ENCODE data around the gene MLLT11.

The MLLT11 gene

DNA sequence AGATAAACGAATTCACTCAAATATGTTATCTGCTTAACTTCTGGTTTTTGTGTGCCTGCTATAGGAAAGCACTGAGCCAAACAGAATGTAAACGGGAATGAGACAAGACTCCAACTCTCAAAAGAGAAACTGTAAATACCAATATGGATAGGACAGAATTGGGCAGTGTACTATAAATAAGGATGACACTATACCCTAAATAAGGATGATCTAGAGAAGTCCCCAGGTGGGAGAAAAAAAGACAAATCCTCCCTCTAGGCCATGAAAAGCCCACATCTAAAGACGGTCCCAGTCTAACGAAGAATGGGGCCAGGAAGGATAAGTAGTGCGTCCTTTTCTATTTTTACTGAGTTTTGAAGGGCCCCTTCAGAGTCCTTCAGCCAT lies 8.9 kb downstream of the MLLT11 start:
- Histone ChIP-seq H3K36me3 (ENCODE audit: low read length) (no peaks in the 10 kb centered on the region), H3K27ac (ENCODE audit: low read depth, low read length) (peak overlapping the region; percentile 28; the same call in 1 of the 2 replicates), H4K20me1 (ENCODE audit: low read depth, low read length) (no peaks in the 10 kb centered on the region), H3K9me3 (ENCODE audit: insufficient read depth, low read length) (no peaks in the 10 kb centered on the region), H3K27me3 (ENCODE audit: low read length) (no peaks in the 10 kb centered on the region), H3K4me3 (ENCODE audit: insufficient read depth, low read length, poor library complexity, severe bottlenecking) (no peak overlapping the region), H3K79me2 (ENCODE audit: insufficient read depth, low read length) (peaks cover 5% of the 10 kb centered on the region; the same call in 1 of the 2 replicates), H3K9me2 (replicated peaks; ENCODE audit: insufficient read depth, low read length) (no peaks in the 10 kb centered on the region), H3K9ac (ENCODE audit: low read length) (no peak overlapping the region), H3F3A (ENCODE audit: insufficient read depth) (peaks cover 51% of the 10 kb centered on the region), H2AFZ (ENCODE audit: low read depth, low read length, severe bottlenecking) (no peak overlapping the region), H3K4me2 (ENCODE audit: low read depth, low read length, poor library complexity, severe bottlenecking) (peak overlapping the region; percentile 76)
- no peak for TF ChIP-seq EZH2phosphoT487 (conservative IDR thresholded peaks at IDR 0.05; ENCODE audit: low read length)
- TF ChIP-seq, protein P1, sequence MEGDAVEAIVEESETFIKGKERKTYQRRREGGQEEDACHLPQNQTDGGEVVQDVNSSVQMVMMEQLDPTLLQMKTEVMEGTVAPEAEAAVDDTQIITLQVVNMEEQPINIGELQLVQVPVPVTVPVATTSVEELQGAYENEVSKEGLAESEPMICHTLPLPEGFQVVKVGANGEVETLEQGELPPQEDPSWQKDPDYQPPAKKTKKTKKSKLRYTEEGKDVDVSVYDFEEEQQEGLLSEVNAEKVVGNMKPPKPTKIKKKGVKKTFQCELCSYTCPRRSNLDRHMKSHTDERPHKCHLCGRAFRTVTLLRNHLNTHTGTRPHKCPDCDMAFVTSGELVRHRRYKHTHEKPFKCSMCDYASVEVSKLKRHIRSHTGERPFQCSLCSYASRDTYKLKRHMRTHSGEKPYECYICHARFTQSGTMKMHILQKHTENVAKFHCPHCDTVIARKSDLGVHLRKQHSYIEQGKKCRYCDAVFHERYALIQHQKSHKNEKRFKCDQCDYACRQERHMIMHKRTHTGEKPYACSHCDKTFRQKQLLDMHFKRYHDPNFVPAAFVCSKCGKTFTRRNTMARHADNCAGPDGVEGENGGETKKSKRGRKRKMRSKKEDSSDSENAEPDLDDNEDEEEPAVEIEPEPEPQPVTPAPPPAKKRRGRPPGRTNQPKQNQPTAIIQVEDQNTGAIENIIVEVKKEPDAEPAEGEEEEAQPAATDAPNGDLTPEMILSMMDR (IDR thresholded peaks at IDR 0.05; ENCODE audit: insufficient read depth, low read length, poor library complexity, severe bottlenecking), result no peak

DNA sequence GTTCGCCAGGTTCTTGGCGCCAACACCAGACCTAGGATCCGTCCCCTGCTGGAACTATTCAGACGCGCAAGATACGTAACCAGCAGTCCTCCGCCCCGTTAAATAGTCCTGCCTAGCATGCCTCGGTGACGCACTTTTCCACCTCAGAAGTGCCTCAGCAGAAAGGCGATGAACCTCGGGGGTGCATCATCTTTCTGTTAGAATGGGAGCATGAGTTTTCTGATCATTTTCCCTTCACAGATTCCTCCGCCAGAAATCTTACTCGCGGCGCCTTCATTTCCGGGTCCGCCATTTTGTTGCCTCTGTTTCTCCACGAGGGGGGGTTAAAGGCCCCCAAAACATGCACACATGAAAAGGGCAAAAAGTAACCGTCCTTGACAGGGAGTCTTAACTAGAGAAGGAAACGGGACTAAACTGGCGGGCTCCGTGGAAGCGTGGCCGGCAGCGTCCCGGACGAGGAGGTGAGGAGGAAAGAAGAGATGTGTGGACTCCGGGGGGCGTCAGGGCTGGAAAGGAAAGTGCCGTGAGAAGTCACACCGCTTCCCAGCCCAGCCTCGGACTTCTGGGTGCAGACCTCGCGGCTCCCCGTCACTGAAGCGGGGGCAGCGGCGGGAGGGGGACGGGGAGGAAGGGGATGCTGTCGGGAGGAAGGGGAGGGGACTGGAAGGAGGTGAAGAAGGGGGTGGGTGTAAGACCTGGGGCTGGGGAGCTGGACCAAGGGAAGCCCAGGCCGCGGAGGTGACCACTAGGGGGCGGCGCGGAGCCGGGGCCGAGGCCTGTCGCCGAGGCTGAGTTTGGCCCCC lies 10.5 kb downstream of the MLLT11 start, which contains the start of gene GABPB2:
GABPB2 (plus strand) TSS at position 288 of the 803 bp plus-strand sequence. CDS start 17,429 bp downstream, outside the sequence.
- H3F3A ChIP-seq (ENCODE audit: insufficient read depth), result peaks cover 47% of the 10 kb centered on the region
- H3K27me3 ChIP-seq (ENCODE audit: low read length), result no peaks in the 10 kb centered on the region
- H3K4me2 ChIP-seq (ENCODE audit: low read depth, low read length, poor library complexity, severe bottlenecking), result peak within 1 kb of the TSS; percentile 76
- peak within 1 kb of the TSS; percentile 93 for H3K27ac ChIP-seq (ENCODE audit: low read depth, low read length)
- no peak for TF ChIP-seq EZH2phosphoT487 (conservative IDR thresholded peaks at IDR 0.05; ENCODE audit: low read length)
- TF ChIP-seq, protein P1 (IDR thresholded peaks at IDR 0.05; ENCODE audit: insufficient read depth, low read length, poor library complexity, severe bottlenecking), result peak; percentile 94
- no peaks in the 10 kb centered on the region for H4K20me1 ChIP-seq (ENCODE audit: low read depth, low read length)
- peak within 1 kb of the TSS; percentile 92 for H3K9ac ChIP-seq (ENCODE audit: low read length)
- no peaks in the 10 kb centered on the region for H3K9me2 ChIP-seq (replicated peaks; ENCODE audit: insufficient read depth, low read length)
- no peaks in the 10 kb centered on the region for H3K36me3 ChIP-seq (ENCODE audit: low read length)
- H3K4me3 ChIP-seq (ENCODE audit: insufficient read depth, low read length, poor library complexity, severe bottlenecking), result peak within 1 kb of the TSS; percentile 93
- H3K79me2 ChIP-seq (ENCODE audit: insufficient read depth, low read length), result no peaks in the 10 kb centered on the region
- peak within 1 kb of the TSS; percentile 56 for H2AFZ ChIP-seq (ENCODE audit: low read depth, low read length, severe bottlenecking)
- H3K9me3 ChIP-seq (ENCODE audit: insufficient read depth, low read length), result no peaks in the 10 kb centered on the region

DNA sequence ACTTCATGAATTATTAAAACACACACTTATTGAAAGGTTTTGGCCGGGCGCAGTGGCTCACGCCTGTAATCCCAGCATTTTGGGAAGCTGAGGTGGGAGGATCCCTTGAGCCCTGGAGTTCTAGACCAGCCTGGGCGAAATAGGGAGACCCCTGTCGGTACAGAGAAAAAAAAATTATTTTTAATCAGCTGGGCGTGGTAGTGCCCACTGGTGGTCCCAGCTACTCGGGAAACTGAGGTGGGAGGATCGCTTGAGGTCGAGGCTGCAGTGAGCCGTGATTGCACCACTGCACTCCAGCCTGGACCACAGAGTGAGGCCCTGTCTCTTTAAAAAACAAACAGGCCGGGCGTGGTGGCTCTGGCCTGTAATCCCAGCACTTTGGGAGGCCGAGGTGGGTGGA lies 12.0 kb downstream of the MLLT11 start:
- Histone ChIP-seq H3K27ac (ENCODE audit: low read depth, low read length) (no peak overlapping the region), H3K36me3 (ENCODE audit: low read length) (no peaks in the 10 kb centered on the region), H3K4me3 (ENCODE audit: insufficient read depth, low read length, poor library complexity, severe bottlenecking) (no peak overlapping the region)

More for the DNA sequence above, 12.0 kb downstream of the MLLT11 start:
- Histone ChIP-seq H3K79me2 (ENCODE audit: insufficient read depth, low read length) (no peaks in the 10 kb centered on the region), H3K9ac (ENCODE audit: low read length) (no peak overlapping the region), H3K9me2 (replicated peaks; ENCODE audit: insufficient read depth, low read length) (no peaks in the 10 kb centered on the region), H3K4me2 (ENCODE audit: low read depth, low read length, poor library complexity, severe bottlenecking) (peak overlapping the region; percentile 76), H2AFZ (ENCODE audit: low read depth, low read length, severe bottlenecking) (peak overlapping the region; percentile 56), H3K27me3 (ENCODE audit: low read length) (no peaks in the 10 kb centered on the region), H4K20me1 (ENCODE audit: low read depth, low read length) (no peaks in the 10 kb centered on the region), H3F3A (ENCODE audit: insufficient read depth) (peaks cover 42% of the 10 kb centered on the region), H3K9me3 (ENCODE audit: insufficient read depth, low read length) (no peaks in the 10 kb centered on the region)
- TF ChIP-seq, protein P1 (IDR thresholded peaks at IDR 0.05; ENCODE audit: insufficient read depth, low read length, poor library complexity, severe bottlenecking), result no peak
- no peak for TF ChIP-seq EZH2phosphoT487 (conservative IDR thresholded peaks at IDR 0.05; ENCODE audit: low read length)
